HUES48 (cell line): Measurements from ENCODE around the gene INSR.

Experiments used
- H3K27ac ChIP-seq: one replicate; pipeline ENCODE4 v1.7.0; 2013; ENCODE audit warnings: low read depth, low read length, inconsistent platforms
- H3K27me3 ChIP-seq: 2 replicates; pipeline ENCODE4 v1.6.1; 2013; ENCODE audit warnings: mild to moderate bottlenecking, low read length; ENCODE audit not compliant: control insufficient read depth, insufficient read depth
- H3K36me3 ChIP-seq: 2 replicates; pipeline ENCODE4 v1.6.1; 2013; ENCODE audit warnings: low read length; ENCODE audit not compliant: control insufficient read depth, insufficient read depth
- H3K4me1 ChIP-seq: 2 replicates; pipeline ENCODE4 v1.6.1; 2013; ENCODE audit warnings: mild to moderate bottlenecking, low read length; ENCODE audit not compliant: control insufficient read depth, insufficient read depth
- H3K4me3 ChIP-seq: 2 replicates; pipeline ENCODE4 v1.5.1; 2013; ENCODE audit warnings: mild to moderate bottlenecking, low read depth, low read length
- H3K9ac ChIP-seq: 2 replicates; pipeline ENCODE4 v1.6.1; 2013; ENCODE audit warnings: mild to moderate bottlenecking, low read depth, low read length, moderate library complexity
- H3K9me3 ChIP-seq: 2 replicates; pipeline ENCODE4 v1.6.1; 2013; ENCODE audit warnings: low read length; ENCODE audit not compliant: control insufficient read depth, insufficient read depth

Gene INSR

DNA sequence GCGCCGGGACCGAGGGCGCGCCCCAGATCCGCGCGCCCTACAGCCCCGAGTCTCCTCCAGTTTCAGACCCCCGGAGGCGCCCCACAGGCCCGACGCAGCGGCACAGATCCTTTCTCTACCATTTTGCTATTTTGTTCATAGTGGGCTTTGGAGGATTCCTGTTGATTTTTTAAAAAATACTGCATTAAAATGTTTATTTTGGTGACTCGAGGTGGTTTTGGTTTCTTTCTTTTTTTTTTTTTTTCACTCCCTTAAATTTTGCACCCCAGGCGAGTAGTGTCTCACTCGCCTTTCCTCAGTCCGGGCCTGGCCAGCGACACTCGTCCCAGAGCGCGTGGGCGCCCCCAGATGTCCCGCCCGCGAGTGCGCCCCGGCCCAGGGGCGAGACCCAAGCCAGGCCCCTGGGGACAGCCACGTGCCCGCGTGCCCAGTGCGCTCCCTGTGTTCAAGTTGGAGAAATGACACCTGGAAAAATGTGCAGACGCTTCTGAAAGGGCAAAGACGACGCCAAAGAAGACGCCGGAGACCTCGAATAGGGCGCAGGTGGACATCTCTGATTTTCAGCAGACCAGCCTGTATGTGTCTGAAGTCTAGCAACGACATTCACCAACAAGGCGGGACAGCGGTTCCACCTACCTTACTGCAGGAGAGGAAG is 471 bp upstream of the INSR start:
- Histone ChIP-seq H3K9ac (peak overlapping the region; percentile 34; the same call in 1 of the 2 replicates), H3K27me3 (peaks cover 9% of the 10 kb centered on the region; the same call in 1 of the 2 replicates), H3K27ac (no peak overlapping the region), H3K36me3 (no peaks in the 10 kb centered on the region), H3K4me1 (0 out of 2 replicates have a peak, but pooled peaks cover 12% of the 10 kb centered on the region), H3K9me3 (no peaks in the 10 kb centered on the region), H3K4me3 (peak overlapping the region; percentile 78)

DNA sequence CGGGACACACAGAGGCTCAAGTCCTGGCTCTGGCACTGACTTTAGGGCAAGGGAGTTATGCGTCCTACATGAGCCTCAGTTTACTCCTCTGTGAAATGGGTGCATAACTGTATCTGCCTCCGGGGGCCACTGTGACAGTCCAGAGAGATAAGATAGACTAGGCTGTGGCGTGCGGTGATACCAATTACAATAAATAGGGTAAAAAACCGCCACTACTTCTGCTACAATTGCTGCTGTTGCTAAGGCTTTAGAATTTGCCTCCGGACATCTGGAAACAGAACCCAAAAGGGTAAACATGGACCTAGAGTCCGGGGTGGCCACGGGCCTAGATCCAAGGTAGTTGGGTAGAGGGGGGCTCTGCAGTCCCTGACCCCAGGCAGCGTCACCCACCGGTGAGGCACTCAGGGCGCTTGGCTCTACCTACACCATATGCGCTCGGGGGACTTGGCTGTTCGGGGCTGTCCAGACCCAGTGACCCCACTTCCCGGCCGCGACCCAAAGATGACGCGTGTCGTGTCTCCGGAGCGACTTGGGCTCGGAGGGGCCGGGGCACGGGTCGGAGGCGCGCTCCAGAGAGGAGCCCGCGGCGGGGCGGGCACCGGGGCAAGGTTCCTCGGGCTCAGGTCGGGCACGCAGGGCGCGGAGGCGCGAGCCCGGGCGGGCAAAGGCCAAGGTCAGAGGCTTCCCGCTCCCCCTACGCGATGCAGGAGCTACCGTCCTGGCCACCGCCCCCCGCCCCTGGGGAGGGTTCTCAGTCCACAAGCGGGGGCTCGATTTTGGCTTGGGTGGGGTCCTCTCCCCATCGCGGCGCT is 1.1 kb downstream of the INSR start:
- Histone ChIP-seq H3K36me3 (no peaks in the 10 kb centered on the region), H3K27me3 (peaks cover 9% of the 10 kb centered on the region; the same call in 1 of the 2 replicates), H3K9ac (peak overlapping the region; percentile 40; the same call in 1 of the 2 replicates), H3K4me3 (peak overlapping the region; percentile 78), H3K9me3 (no peaks in the 10 kb centered on the region), H3K4me1 (peaks cover 17% of the 10 kb centered on the region; the same call in 1 of the 2 replicates), H3K27ac (no peak overlapping the region)

DNA sequence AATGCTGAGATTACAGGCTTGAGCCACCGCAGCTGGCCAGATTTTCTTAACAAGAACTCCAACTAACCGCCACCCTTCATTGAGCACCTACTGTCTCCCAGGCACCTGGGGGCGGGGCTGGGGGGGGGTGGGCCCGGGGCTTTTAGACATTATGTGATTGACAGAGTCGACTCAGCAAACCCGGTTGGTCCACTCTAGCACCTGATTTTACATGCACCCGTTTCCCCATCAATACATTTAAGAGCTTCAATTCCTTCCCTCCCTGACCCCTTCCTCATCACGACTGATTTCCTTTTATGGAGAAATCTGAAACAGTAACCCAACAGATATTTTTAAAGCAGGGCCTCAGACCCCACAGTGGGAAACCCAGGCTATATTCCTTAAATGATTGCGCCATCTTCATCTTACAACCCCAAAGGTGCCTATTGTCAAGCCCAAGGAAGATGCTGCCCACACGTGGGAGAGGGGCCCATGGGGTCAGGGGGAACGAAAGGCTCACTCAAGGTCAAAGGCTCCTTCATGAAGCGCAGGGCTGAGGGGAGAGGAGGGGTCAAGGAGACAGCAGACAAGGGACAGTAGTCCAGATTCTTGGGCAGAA is 1.8 kb downstream of the INSR start:
- Histone ChIP-seq H3K27ac (no peak overlapping the region), H3K9me3 (no peaks in the 10 kb centered on the region), H3K4me1 (peaks cover 17% of the 10 kb centered on the region; the same call in 1 of the 2 replicates), H3K9ac (no peak overlapping the region), H3K36me3 (no peaks in the 10 kb centered on the region), H3K4me3 (peak overlapping the region; percentile 78), H3K27me3 (peaks cover 9% of the 10 kb centered on the region; the same call in 1 of the 2 replicates)

DNA sequence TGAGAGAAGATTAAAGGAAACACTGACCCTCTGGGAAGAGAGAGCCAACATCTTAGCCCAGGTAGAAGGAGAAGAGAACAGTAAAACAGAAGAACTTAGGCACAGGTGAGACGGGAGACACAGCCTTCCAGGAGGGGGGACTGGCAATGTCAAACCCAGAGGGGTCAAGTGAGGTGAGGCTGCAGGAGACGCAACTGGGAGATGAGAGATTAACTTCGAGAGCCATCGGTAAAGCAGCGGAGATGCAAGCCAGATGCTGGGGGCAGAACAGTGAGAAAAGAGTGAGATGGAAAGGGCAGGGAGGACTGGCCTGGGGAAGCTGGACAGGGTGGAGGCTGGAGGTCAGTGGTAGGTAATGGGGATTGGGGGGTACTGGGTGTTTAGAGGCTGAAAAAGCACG is 5.2 kb downstream of the INSR start:
- Histone ChIP-seq H3K27me3 (0 out of 2 replicates have a peak, but pooled peaks cover 6% of the 10 kb centered on the region), H3K4me3 (no peak overlapping the region), H3K27ac (no peak overlapping the region), H3K9ac (no peak overlapping the region), H3K4me1 (peaks cover 15% of the 10 kb centered on the region; the same call in 1 of the 2 replicates), H3K36me3 (no peaks in the 10 kb centered on the region), H3K9me3 (no peaks in the 10 kb centered on the region)

DNA sequence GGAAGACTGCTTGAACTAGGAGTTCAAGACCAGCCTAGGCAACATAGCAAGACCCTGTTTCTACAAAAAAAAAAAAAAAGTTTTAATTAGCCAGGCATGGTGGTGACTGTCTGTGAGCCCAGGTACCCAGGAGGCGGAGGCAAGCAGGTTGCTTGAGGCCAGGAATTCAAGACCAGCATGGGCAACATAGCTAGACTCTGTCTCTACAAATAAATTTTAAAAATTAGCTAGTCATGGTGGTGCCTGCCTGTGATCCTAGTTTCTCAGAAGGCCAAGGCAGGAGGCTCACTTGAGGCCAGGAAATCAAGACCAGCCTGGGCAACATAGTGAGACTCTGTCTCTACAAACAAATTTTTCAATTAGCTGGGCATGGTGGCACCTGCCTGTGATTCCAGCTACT is 6.1 kb downstream of the INSR start:
- 0 out of 2 replicates have a peak, but pooled peaks cover 5% of the 10 kb centered on the region for H3K27me3 ChIP-seq
- H3K4me3 ChIP-seq: no peak overlapping the region
- H3K27ac ChIP-seq: no peak overlapping the region
- H3K4me1 ChIP-seq: peaks cover 15% of the 10 kb centered on the region; the same call in 1 of the 2 replicates
- H3K36me3 ChIP-seq: no peaks in the 10 kb centered on the region
- no peaks in the 10 kb centered on the region for H3K9me3 ChIP-seq
- no peak overlapping the region for H3K9ac ChIP-seq

DNA sequence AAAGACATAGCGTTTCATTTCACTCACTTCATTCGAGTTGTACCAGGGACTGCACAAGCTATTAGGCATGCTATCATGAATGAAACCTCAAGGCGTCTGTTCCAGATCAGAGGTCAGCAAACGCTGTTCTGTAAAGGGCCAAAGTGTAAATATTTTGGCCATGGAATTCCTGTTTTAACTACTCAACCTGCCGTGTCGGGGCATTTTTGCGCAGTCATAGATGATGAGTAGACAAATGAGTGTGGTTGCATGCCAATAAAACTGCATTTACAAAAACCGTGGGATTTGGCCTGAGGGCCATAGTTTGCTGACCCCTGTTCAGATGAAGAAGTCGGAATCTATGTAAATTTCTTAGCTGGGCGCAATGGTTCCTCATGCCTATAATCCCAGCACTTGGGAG is 6.5 kb downstream of the INSR start:
- Histone ChIP-seq H3K9me3 (no peaks in the 10 kb centered on the region), H3K36me3 (no peaks in the 10 kb centered on the region), H3K4me1 (peaks cover 13% of the 10 kb centered on the region; the same call in 1 of the 2 replicates), H3K9ac (no peak overlapping the region), H3K27me3 (0 out of 2 replicates have a peak, but pooled peaks cover 1% of the 10 kb centered on the region), H3K4me3 (no peak overlapping the region), H3K27ac (no peak overlapping the region)

DNA sequence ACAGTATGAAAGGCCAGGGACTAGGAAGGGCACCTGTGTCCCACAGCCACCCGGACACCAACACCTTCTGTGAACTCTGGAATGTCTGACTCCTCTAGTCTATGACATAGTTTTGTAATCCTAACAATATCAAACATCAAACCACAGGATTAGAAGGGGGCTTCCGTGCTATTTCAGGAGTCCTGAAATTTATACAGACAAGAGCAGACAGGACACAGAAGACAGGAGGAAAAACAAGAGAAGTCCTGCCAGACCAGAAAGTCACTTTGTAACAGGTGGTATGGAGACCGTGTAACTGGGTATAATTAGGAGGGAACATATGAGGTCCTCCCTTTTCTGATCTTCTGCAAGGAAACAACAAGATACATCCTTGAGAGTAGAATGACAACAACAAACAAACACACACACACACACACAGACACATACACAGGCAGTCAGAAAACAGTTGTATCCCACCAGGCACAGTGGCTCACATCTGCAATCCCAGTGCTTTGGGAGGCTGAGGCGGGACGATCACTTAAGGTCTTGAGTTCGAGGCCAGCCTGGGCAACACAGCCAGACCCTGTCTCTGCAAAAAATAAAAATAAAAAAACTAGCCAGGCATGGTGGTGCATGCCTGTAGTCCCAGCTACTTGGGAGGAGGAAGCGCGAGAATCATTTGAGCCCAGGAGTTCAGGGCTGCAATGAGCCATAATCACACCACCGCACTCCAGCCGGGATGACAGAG is 13.1 kb downstream of the INSR start:
- H3K4me1 ChIP-seq: no peaks in the 10 kb centered on the region
- no peaks in the 10 kb centered on the region for H3K27me3 ChIP-seq
- no peak overlapping the region for H3K4me3 ChIP-seq
- no peak overlapping the region for H3K9ac ChIP-seq
- no peaks in the 10 kb centered on the region for H3K36me3 ChIP-seq
- H3K27ac ChIP-seq: no peak overlapping the region
- H3K9me3 ChIP-seq: no peaks in the 10 kb centered on the region

DNA sequence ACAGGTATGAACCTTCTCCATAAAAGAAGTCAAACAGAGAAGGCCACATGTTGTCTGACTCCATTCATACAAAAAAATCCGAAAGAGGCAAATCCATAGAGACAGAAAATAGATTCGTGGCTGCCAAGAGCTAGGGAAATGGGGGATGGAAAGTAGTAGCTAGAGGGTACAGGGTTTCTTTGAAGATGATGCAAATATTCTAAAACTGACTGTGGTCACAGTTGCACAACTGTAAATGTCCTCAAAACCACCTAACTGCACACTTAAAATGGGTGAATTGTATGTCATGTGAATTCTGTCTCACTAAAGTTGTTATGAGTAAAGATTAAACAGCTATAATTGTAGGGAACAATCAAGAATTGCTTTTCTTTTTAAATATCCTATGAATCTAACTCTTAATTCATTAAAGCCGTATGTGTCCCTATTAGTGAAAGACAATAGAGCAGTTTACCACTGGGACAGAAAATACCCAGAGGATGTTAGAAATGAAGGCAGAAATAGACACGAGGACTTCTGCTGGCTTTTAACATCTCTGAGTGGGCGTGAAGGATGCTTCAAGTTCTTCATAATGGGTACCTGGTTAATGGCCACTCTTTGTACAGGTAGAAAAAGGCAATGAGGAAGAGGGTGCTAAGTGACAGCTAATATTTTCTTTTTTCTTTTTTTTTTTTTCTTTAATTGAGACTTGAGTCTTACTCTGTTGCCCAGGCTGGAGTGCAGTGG is 21.2 kb downstream of the INSR start:
- Histone ChIP-seq H3K9ac (no peak overlapping the region), H3K36me3 (no peaks in the 10 kb centered on the region), H3K27ac (no peak overlapping the region), H3K4me3 (no peak overlapping the region), H3K27me3 (no peaks in the 10 kb centered on the region), H3K9me3 (no peaks in the 10 kb centered on the region), H3K4me1 (no peaks in the 10 kb centered on the region)

DNA sequence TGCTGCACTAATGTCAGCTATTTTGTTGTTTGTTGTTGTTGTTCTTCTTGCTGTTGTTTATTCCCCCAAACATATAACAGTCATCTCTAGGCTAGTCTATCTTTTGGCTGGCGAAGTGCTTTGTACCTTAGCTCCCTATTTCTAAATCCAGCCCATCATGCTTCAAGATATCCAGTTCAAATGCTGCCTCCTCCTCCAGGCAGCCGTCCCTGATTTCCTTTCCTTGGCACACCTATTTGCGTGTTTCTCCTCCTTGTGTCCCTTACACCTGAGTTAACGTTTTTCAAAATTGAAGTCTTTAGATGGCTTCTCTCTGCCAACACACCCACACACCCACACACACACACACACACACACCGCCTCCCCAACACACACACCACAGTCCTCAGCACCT is 25.5 kb downstream of the INSR start:
- Histone ChIP-seq H3K9me3 (no peaks in the 10 kb centered on the region), H3K27me3 (no peaks in the 10 kb centered on the region), H3K9ac (no peak overlapping the region), H3K4me3 (no peak overlapping the region), H3K4me1 (no peaks in the 10 kb centered on the region), H3K27ac (no peak overlapping the region), H3K36me3 (peaks cover 14% of the 10 kb centered on the region)
